Memory B cell (primary cell): ENCODE data around the gene ANAPC16.
"Not testable (repeated sequence)": the region's sequence is repeated elsewhere in the genome, so short reads cannot be mapped to it uniquely, and the experiment has no call there.

Experiments
- ATAC-seq: fragments of 150-1000 bp; cut with Tn5 transposase; 2 replicates; pipeline ENCODE4 v1.10.0; 2021; ENCODE audit warnings: low read depth, mild to moderate bottlenecking, moderate library complexity
- DNase-seq, 2 donors: peaks; one replicate each; pipeline ENCODE4 v3.0.0; 2022; ENCODE audit warnings: low spot score in 2 of 2
- H3K27ac Mint-ChIP-seq: one replicate; pipeline ENCODE4 v1.8.0; 2022; ENCODE audit warnings: mild to moderate bottlenecking, moderate library complexity, mixed read lengths
- H3K27me3 Mint-ChIP-seq: one replicate; pipeline ENCODE4 v1.8.0; 2022; ENCODE audit warnings: mixed read lengths
- H3K36me3 Mint-ChIP-seq: one replicate; pipeline ENCODE4 v1.8.0; 2022; ENCODE audit warnings: mild to moderate bottlenecking, mixed read lengths
- H3K4me1 Mint-ChIP-seq: one replicate; pipeline ENCODE4 v1.8.0; 2022; ENCODE audit warnings: mixed read lengths
- H3K4me3 Mint-ChIP-seq: one replicate; pipeline ENCODE4 v1.8.0; 2022; ENCODE audit warnings: mild to moderate bottlenecking, moderate library complexity, mixed read lengths
- H3K9me3 Mint-ChIP-seq: one replicate; pipeline ENCODE4 v1.8.0; 2022; ENCODE audit warnings: mixed read lengths

Gene ANAPC16

DNA sequence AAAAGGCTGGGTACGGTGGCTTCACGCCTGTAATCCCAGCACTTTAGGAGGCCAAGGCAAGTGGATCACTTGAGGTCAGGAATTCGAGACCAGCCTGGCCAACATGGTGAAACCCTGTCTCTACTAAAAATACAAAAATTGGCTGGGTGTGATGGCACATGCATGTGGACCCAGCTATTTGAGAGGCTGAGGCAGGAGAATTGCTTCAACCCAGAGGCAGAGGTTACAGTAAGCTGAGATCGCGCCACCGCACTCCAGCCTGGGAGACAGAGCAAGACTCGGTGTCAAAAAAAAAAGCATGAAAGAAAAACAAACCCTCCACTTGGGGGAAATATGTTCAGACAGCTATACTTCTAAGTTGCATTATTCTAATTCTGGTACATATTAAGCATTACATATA is 63.8 kb downstream of the ANAPC16 start:
- ATAC-seq, H3K4me3 Mint-ChIP-seq, H3K27ac Mint-ChIP-seq, H3K9me3 Mint-ChIP-seq, DNase-seq, H3K27me3 Mint-ChIP-seq: not testable (repeated sequence)
- Mint-ChIP-seq H3K4me1 (peaks cover 25% of the 10 kb centered on the region), H3K36me3 (peaks cover 11% of the 10 kb centered on the region)

- Mint-ChIP-seq H3K4me3 (no peak overlapping the region), H3K9me3 (peaks cover 3% of the 10 kb centered on the region), H3K36me3 (no peaks in the 10 kb centered on the region), H3K27me3 (no peaks in the 10 kb centered on the region), H3K27ac (no peak overlapping the region), H3K4me1 (peaks cover 21% of the 10 kb centered on the region)
- DNase-seq (no peak), ATAC-seq (no peak)
Measured at GRCh38 chr10:72283131-72283530, 67.3 kb downstream of the ANAPC16 start.
